Panc1 (cell line): Measurements from ENCODE around the gene C5orf63. TPM values are rescaled to one million over a fixed set of nuclear protein-coding genes. Genes with fewer than 3 reads are reported as not detected.

Experiments
- ATAC-seq: fragments of 200-7000 bp; cut with Tn5 transposase; 2 replicates; pipeline ENCODE4 v1.9.1; 2020; ENCODE audit warnings: mild to moderate bottlenecking, moderate library complexity
- BruUV-seq: library from RNA; stranded (reverse); fragments of 400-500 nt; replicated peaks from 2 replicates; lab custom pipeline; 2021; lab: Mats Ljungman, UMichigan
- CTCF ChIA-PET: fragments of 300-600 bp; sonication (Branson Sonifier 250); formaldehyde crosslinking; loops from one replicate; lab custom pipeline; 2022; ENCODE audit warnings: antibody characterized with exemption; lab: Charles Lee
- POLR2A ChIA-PET: fragments of 300-600 bp; sonication (Branson Sonifier 250); formaldehyde crosslinking; loops from one replicate; lab custom pipeline; 2022; ENCODE audit warnings: antibody characterized with exemption; lab: Charles Lee
- DNase-seq: peaks from one replicate; pipeline ENCODE4 v3.0.0-alpha.2; 2010; ENCODE audit warnings: low read depth, low spot score
- H3K27ac ChIP-seq: 2 replicates; pipeline ENCODE4 v1.5.1; 2011; ENCODE audit warnings: mild to moderate bottlenecking, low read length, inconsistent platforms
- H3K27me3 ChIP-seq: fragments of 200-500 bp; sonication (Bioruptor generic); 2 replicates; pipeline ENCODE4 v1.6.0; 2014; ENCODE audit warnings: low read length, inconsistent platforms; ENCODE audit not compliant: control insufficient read depth, insufficient read depth
- H3K36me3 ChIP-seq: fragments of 200-500 bp; sonication (Bioruptor generic); 2 replicates; pipeline ENCODE4 v1.5.1; 2014; ENCODE audit warnings: inconsistent platforms, mild to moderate bottlenecking, low read length, moderate library complexity; ENCODE audit not compliant: control insufficient read depth, insufficient read depth
- H3K4me1 ChIP-seq: 2 replicates; pipeline ENCODE4 v1.5.1; 2011; ENCODE audit warnings: inconsistent platforms, mild to moderate bottlenecking, low read length, moderate library complexity; ENCODE audit not compliant: control insufficient read depth, insufficient read depth
- H3K4me3 ChIP-seq, 2 experiments: 2 replicates each; pipeline ENCODE4 v1.5.1; 2011 to 2012; ENCODE audit warnings: low read depth in 2 of 2, low read length in 2 of 2, mild to moderate bottlenecking in 2 of 2, inconsistent platforms in 1 of 2, moderate library complexity in 1 of 2
- H3K9me3 ChIP-seq: fragments of 200-500 bp; sonication (Bioruptor generic); 2 replicates; pipeline ENCODE4 v1.5.1; 2014; ENCODE audit warnings: low read depth, mild to moderate bottlenecking, inconsistent platforms, low read length, moderate library complexity; ENCODE audit not compliant: control insufficient read depth, insufficient read depth
- CTCF ChIP-seq: fragments of 450-650 bp; IDR thresholded peaks from 2 replicates; pipeline ENCODE4 v1.5.1; 2017; ENCODE audit warnings: mild to moderate bottlenecking
- POLR2AphosphoS5 ChIP-seq: IDR thresholded peaks from 2 replicates; pipeline ENCODE4 v1.6.1; 2012; ENCODE audit warnings: mild to moderate bottlenecking, low read depth, low read length, moderate library complexity
- REST ChIP-seq, 2 experiments: IDR thresholded peaks; 2 replicates each; pipeline ENCODE4 v1.6.1; 2011 to 2012; ENCODE audit warnings: low read depth in 2 of 2, control low read depth in 1 of 2, low read length in 1 of 2, mild to moderate bottlenecking in 1 of 2, moderate library complexity in 1 of 2; ENCODE audit not compliant: insufficient read depth in 1 of 2
- SIN3A ChIP-seq: IDR thresholded peaks from 2 replicates; pipeline ENCODE4 v1.6.1; 2012; ENCODE audit warnings: low read depth, mild to moderate bottlenecking, low read length, moderate library complexity, borderline replicate concordance; ENCODE audit not compliant: insufficient read depth
- TCF7L2 ChIP-seq: IDR thresholded peaks from 2 replicates; pipeline ENCODE4 v1.6.1; 2011; ENCODE audit warnings: mild to moderate bottlenecking, low read depth, low read length, inconsistent platforms
- in situ Hi-C: cut with HindIII; loops from 2 replicates; pipeline ENCODE4 v1.10.0; 2016; ENCODE audit warnings: low sequenced_read_pairs, low pct_unique_long_range_greater_than_20kb
- intact Hi-C: fragments of 100-400 bp; cut with micrococcal nuclease; formaldehyde crosslinking; loops from one replicate; pipeline ENCODE4 v1.10.0; 2022; ENCODE audit not compliant: unreplicated experiment
- total RNA-seq: library from RNA; stranded (reverse); gene quantifications from one replicate; pipeline ENCODE4 v1.2.1, GENCODE V29; 2021; ENCODE audit not compliant: unreplicated experiment

C5orf63 gene
- total RNA-seq, 1 experiment from 2014 or later: 9.8 TPM

- H3K27ac ChIP-seq: no peak overlapping the region
- intact Hi-C loops (no loop called here), in situ Hi-C loops (no loop called here)
- ATAC-seq (no peak), DNase-seq (no peak)
- H3K4me3 ChIP-seq: no peak overlapping the region
- no TSS peak for BruUV-seq
- no peaks in the 10 kb centered on the region for H3K9me3 ChIP-seq
- CTCF ChIA-PET: no interaction called here
- H3K4me1 ChIP-seq: no peaks in the 10 kb centered on the region
- H3K36me3 ChIP-seq: no peaks in the 10 kb centered on the region
- peaks cover 6% of the 10 kb centered on the region for H3K27me3 ChIP-seq
- POLR2A ChIA-PET: no interaction called here
- TF ChIP-seq POLR2AphosphoS5: no peak
- TF ChIP-seq REST (IDR thresholded peaks at IDR 0.05; ENCODE audit: insufficient read depth in 1 of 2, low read depth in 2 of 2, low read length in 1 of 2): no peak
- no peak for TF ChIP-seq CTCF
- TF ChIP-seq TCF7L2: no peak
- no peak for TF ChIP-seq SIN3A
Observed at GRCh38 chr5:127088251-127088650, 14.9 kb upstream of the C5orf63 start.

GRCh38 chr5:127086589-127086988 lies 13.3 kb upstream of the C5orf63 start:
- Histone ChIP-seq H3K27me3 (peaks cover 6% of the 10 kb centered on the region), H3K27ac (no peak overlapping the region), H3K4me1 (no peaks in the 10 kb centered on the region), H3K36me3 (no peaks in the 10 kb centered on the region), H3K4me3 (no peak overlapping the region), H3K9me3 (no peaks in the 10 kb centered on the region)
- no peak for TF ChIP-seq CTCF
- TF ChIP-seq TCF7L2: no peak
- TF ChIP-seq REST (IDR thresholded peaks at IDR 0.05; ENCODE audit: insufficient read depth in 1 of 2, low read depth in 2 of 2, low read length in 1 of 2): no peak
- no peak for TF ChIP-seq POLR2AphosphoS5
- no peak for TF ChIP-seq SIN3A
- POLR2A ChIA-PET: no interaction called here
- CTCF ChIA-PET: no interaction called here
- intact Hi-C loops: no loop called here
- in situ Hi-C loops: no loop called here
- BruUV-seq: no TSS peak
- DNase-seq (no peak), ATAC-seq (no peak)
